T-helper 1 cell treated with Interleukin-12 subunit alpha and Interleukin-12 subunit beta and Interleukin-4 antibody, amounts not matched to agents 30 μg/mL and 1 μg/mL, for 36 hours (primary cell): ENCODE data around the gene ZNF425.
"Not testable (repeated sequence)": the region's sequence is repeated elsewhere in the genome, so short reads cannot be mapped to it uniquely, and the experiment has no call there.

ENCODE experiments used
- H3K27ac Mint-ChIP-seq: one replicate; pipeline ENCODE4 v1.8.0; 2021; ENCODE audit warnings: mild to moderate bottlenecking, mixed read lengths
- H3K27me3 Mint-ChIP-seq: one replicate; pipeline ENCODE4 v1.8.0; 2021; ENCODE audit warnings: low read depth, mixed read lengths
- H3K36me3 Mint-ChIP-seq: one replicate; pipeline ENCODE4 v1.8.0; 2021; ENCODE audit warnings: low read depth, mixed read lengths
- H3K4me1 Mint-ChIP-seq: one replicate; pipeline ENCODE4 v1.8.0; 2021; ENCODE audit warnings: low read depth, mixed read lengths
- H3K4me3 Mint-ChIP-seq: one replicate; pipeline ENCODE4 v1.8.0; 2021; ENCODE audit warnings: mild to moderate bottlenecking, moderate library complexity, mixed read lengths
- H3K9me3 Mint-ChIP-seq: one replicate; pipeline ENCODE4 v1.8.0; 2021; ENCODE audit warnings: mixed read lengths

Gene ZNF425

DNA sequence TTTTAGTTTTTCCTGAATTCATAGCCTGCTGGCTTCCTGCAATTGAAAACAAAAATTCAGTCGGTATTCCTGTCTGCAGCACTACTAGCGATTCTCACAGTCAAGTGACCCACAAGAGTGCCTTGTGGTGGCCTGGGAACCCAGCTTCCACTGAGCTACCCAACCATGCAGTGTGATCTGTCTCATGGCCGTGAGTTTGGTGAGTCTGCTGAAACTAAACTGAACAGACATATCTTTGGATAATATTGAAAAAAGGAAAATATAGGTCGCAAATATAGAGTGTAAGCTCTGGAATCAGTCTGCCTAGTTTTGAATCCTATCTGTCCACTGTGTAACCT, 53.7 kb downstream of the ZNF425 start:
- no peaks in the 10 kb centered on the region for H3K27me3 Mint-ChIP-seq
- H3K4me3 Mint-ChIP-seq: no peak overlapping the region
- no peaks in the 10 kb centered on the region for H3K9me3 Mint-ChIP-seq
- H3K27ac Mint-ChIP-seq: no peak overlapping the region
- H3K36me3 Mint-ChIP-seq: peaks cover 17% of the 10 kb centered on the region
- no peaks in the 10 kb centered on the region for H3K4me1 Mint-ChIP-seq

DNA sequence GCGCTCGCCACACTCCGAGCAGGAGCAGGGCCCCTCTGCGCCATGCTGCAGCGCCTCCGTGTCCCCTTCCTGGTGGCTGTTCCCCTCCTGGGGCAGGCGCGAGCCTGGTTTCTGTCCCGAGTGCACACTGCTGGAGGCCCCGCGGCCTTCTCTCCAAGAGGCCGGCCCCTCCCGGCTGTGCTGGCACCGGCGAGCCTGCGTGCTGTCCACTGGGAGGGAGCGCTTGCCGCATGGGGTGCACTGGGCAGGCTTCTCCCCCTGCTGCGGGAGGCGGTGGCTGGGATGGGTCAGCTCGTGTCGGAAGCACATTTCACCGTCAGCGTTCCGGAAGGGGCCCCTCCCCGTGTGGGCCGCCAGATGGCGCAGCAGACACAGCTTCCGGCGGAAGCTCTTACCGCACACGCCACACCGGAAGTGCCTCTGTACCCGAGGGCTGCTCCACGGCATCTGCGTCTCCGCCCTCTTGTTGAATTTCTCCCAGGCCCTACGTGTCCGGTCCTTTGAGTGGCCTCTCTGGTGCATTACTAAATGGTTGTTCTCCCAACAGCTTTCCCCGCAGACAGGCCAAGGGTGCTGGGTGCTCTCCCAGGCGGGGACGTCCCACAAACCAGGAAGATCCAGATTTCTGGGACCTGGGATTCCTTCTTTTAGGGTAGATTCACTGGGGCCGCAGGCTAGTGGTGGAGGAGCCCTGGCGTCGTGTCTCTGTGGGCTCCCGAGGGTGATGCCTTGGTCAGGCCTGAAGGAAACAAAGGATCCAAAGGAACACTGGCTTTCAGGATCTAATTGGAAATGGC, 54.3 kb downstream of the ZNF425 start:
- no peaks in the 10 kb centered on the region for H3K4me1 Mint-ChIP-seq
- peak overlapping the region; percentile 50 for H3K4me3 Mint-ChIP-seq
- peaks cover 14% of the 10 kb centered on the region for H3K36me3 Mint-ChIP-seq
- no peaks in the 10 kb centered on the region for H3K27me3 Mint-ChIP-seq
- no peak overlapping the region for H3K27ac Mint-ChIP-seq
- no peaks in the 10 kb centered on the region for H3K9me3 Mint-ChIP-seq

DNA sequence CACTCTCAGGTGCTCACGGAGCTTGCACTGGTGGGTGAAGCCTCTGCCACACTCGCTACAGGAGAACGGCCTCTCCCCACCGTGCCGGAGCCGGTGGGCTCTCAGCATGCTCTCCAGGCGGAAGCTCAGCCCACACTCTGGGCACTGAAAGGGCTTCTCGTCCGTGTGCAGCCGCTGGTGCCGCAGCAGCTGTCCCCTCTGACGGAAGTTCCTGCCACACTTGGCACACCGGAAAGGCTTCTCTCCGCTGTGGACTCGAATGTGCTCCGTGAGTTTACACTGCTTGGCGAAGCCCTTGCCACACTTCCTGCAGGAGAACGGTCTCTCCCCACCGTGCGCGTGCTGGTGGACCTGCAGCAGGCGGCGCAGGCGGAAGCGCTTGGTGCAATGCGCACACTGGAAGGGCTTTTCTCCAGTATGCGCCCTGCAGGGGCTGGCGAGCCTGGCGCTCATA, 54.9 kb downstream of the ZNF425 start:
- H3K4me1 Mint-ChIP-seq: no peaks in the 10 kb centered on the region
- H3K27ac Mint-ChIP-seq: no peak overlapping the region
- H3K9me3 Mint-ChIP-seq: no peaks in the 10 kb centered on the region
- no peak overlapping the region for H3K4me3 Mint-ChIP-seq
- no peaks in the 10 kb centered on the region for H3K27me3 Mint-ChIP-seq
- peaks cover 12% of the 10 kb centered on the region for H3K36me3 Mint-ChIP-seq

DNA sequence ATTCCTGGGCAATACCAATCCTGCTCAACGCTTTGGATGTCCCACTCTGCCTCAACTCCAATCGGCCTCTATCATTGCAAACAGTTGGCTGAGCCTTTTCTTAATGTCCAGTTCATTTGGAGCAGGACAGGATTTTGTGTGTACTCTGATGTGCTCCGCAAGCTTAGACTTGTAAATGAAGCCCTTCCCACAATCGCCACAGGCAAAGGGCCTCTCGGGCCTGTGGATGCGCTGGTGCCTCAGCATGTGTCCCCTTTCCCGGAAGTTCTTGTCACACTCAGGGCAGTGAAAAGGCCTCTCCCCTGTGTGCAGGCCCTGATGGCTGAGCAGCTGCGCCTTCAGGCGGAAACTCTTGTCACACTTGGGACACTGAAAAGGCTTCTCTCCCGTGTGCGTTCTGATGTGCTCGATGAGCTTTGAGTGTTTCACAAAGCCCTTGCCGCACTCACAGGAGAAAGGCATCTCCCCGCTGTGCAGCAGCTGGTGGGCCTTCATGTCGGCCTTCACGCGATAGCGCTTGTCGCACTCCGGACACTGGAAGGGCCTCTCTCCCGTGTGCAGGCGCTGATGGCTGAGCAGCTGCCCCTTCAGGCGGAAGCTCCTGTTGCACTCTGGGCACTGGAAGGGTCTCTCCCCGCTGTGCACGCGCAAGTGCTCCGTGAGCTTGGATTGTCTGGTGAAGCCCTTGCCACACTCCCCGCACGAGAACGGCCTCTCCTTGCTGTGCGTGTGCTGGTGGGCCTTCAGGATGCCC, 55.6 kb downstream of the ZNF425 start:
- peaks cover 12% of the 10 kb centered on the region for H3K36me3 Mint-ChIP-seq
- no peak overlapping the region for H3K27ac Mint-ChIP-seq
- H3K9me3 Mint-ChIP-seq: no peaks in the 10 kb centered on the region
- no peak overlapping the region for H3K4me3 Mint-ChIP-seq
- no peaks in the 10 kb centered on the region for H3K27me3 Mint-ChIP-seq
- no peaks in the 10 kb centered on the region for H3K4me1 Mint-ChIP-seq

DNA sequence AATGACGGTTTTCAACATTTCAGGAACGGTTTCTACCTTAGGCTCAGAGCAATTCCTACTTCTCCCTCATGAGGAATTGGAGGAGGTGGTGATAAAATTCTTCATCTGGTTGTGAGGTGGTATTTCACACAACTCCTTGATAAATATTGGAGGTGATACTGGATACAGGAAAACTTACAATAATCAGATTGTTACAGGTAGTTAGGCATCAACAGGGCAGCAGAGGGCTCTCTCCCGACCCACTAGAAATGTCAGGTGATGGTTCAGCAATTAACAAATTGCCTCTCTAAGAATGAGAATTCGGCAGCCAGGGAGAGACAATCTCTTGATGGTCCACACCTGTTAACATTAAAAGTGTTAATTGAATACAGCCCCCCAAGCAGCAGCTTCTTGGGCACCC, 58.3 kb downstream of the ZNF425 start:
- peaks cover 5% of the 10 kb centered on the region for H3K4me1 Mint-ChIP-seq
- peaks cover 12% of the 10 kb centered on the region for H3K36me3 Mint-ChIP-seq
- peak overlapping the region; percentile 37 for H3K4me3 Mint-ChIP-seq
- peak overlapping the region; percentile 39 for H3K27ac Mint-ChIP-seq
- H3K9me3 Mint-ChIP-seq: no peaks in the 10 kb centered on the region
- no peaks in the 10 kb centered on the region for H3K27me3 Mint-ChIP-seq

DNA sequence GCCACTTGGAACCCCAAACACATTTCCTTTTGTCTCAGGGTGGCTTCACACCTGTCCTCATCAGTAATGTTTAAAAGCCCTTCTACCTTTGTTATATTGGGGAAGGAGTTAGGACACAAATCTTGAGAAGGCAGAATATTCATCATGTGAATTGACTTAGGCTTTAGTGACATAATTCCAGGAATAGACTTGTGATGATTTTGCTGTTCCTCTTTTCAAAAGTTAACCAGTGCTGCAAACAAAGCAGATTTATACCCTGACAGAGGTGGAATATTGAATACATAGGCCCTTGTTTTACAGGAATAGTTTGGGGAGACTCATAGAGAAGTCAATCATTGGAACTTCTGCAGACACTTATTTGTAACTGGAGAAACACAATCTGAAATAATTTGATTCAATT, 62.6 kb downstream of the ZNF425 start:
- Mint-ChIP-seq H3K4me3 (no peak overlapping the region), H3K27ac (no peak overlapping the region)

DNA sequence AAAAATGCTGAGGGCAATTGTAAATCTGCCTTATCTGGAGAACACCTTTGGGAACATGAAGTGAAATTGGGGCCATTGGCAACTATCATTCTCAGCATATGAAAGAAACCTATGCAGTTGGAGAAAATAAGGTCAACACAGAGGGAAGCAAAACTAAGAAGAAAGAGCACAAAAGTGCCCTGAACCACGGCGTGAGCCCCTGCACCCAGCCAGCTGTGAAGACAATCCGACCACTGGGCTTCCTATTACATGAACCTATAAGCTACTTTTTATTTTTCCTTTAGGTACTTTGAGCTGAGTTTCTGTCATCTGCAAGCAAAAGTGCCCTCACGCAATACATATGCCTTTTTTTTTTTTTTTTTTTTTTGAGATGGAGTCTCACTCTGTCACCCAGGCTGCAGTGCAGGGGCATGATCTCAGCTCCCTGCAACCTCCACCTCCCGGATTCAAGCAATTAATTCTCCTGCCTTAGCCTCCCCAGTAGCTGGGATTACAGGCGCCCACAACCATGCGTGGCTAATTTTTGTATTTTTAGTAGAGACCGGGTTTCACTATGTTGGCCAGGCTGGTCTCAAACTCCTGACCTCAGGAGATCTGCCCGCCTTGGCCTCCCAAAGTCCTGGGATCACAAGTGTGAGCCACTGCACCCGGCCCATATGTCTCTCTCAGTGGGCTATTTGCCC, 63.8 kb downstream of the ZNF425 start:
- H3K36me3 Mint-ChIP-seq: not testable (repeated sequence)

More for the DNA sequence above, 62.6 kb downstream of the ZNF425 start:
- Mint-ChIP-seq H3K4me1 (peaks cover 5% of the 10 kb centered on the region), H3K27me3 (no peaks in the 10 kb centered on the region), H3K9me3 (no peaks in the 10 kb centered on the region), H3K36me3 (peaks cover 4% of the 10 kb centered on the region)

DNA sequence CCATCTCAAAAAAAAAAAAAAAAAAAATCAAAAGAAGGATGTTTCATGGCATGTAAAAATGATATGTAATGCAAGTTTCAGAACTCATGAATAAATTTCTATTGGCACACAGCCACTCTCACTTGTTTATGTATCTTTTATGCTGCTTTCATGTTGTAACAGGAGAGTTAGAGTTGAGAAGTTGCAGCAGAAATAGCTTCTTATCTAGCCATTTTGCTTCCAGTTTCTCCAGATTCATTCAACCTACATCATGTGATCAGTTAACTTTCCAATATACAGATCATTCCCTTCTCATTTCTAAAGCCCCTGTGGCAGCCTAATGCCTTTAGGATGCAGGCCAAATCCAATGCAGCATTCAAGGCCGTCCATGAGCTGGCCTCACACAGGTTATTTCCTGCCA, 66.0 kb downstream of the ZNF425 start:
- Mint-ChIP-seq H3K9me3 (no peaks in the 10 kb centered on the region), H3K4me3 (no peak overlapping the region), H3K27ac (no peak overlapping the region), H3K27me3 (no peaks in the 10 kb centered on the region), H3K4me1 (peaks cover 3% of the 10 kb centered on the region), H3K36me3 (no peaks in the 10 kb centered on the region)

More for the DNA sequence above, 63.8 kb downstream of the ZNF425 start:
- H3K4me3 Mint-ChIP-seq, H3K27me3 Mint-ChIP-seq, H3K4me1 Mint-ChIP-seq, H3K9me3 Mint-ChIP-seq, H3K27ac Mint-ChIP-seq: not testable (repeated sequence)

DNA sequence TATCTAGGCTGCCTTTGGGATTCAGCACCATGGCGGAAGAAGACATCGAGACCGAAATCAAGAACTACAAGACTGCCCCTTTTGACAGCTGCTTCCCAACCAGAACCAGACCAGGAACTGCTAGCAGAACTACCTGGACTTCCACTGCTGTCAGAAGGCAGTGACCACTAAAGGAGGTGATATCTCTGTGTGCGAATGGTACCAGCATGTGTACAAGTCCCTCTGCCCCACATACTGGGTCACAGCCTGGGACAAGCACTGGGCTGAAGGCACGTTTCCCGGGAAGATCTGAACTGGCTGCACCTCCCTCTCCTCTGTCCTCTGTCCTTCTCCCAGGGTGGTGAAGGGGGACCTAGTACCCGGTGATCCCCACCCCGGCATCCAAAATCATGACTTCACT, 72.2 kb downstream of the ZNF425 start:
- H3K27me3 Mint-ChIP-seq: peaks cover 4% of the 10 kb centered on the region
- H3K4me1 Mint-ChIP-seq: no peaks in the 10 kb centered on the region
- no peaks in the 10 kb centered on the region for H3K36me3 Mint-ChIP-seq
- H3K9me3 Mint-ChIP-seq: no peaks in the 10 kb centered on the region
- no peak overlapping the region for H3K27ac Mint-ChIP-seq
- no peak overlapping the region for H3K4me3 Mint-ChIP-seq

DNA sequence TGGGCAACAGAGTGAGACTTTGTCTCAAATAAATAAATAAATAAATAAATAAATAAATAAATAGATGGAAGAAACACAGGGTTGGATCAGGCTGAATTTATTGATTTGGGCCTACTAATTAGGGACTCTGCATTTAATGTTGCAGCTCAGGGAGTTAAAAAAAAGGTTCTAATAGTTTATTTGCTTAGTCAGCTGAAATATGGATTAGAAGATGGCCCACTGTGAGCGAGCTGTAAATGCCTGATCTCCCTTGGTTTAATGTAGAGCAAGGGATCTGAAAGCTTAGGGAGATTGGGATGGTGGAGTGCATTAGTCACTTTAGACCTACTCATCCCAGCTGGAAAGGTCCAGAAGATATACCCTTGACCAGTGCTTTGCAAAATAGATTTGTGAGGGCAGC, 72.7 kb downstream of the ZNF425 start:
- Mint-ChIP-seq H3K36me3 (no peaks in the 10 kb centered on the region), H3K4me3 (no peak overlapping the region), H3K27me3 (peaks cover 4% of the 10 kb centered on the region), H3K4me1 (no peaks in the 10 kb centered on the region), H3K9me3 (no peaks in the 10 kb centered on the region), H3K27ac (no peak overlapping the region)
